Measurements from ENCODE around the gene TMEM92. TPM values are rescaled to one million over a fixed set of nuclear protein-coding genes. Genes with fewer than 3 reads are reported as not detected.
"Not testable (repeated sequence)": the region's sequence is repeated elsewhere in the genome, so short reads cannot be mapped to it uniquely, and the experiment has no call there.

Gene TMEM92
- total RNA-seq, 1 donor from 2014 or later, result 0.44 TPM

DNA sequence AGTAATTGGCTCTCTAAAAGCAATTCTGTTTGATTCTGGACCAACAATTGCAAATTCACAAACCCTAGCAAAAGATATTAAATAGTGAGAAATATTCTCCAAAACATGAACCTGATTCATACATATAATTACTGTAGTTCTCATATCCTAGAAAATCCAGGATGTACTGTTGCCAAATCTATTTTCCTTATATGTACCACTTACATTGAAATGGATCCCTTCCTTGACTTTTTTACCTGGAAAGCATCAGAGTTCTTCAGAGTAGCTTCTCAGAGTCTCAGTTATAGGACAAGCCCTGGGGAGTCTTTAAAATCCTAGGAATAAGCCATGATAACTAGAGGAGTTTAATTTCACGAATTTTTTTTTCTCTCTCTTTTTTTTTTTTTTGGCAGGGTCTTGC is 16.7 kb downstream of the TMEM92 start:
- no peaks in the 10 kb centered on the region for H3K27me3 Mint-ChIP-seq
- peaks cover 26% of the 10 kb centered on the region for H3K4me1 Mint-ChIP-seq
- H3K9me3 Mint-ChIP-seq, result no peaks in the 10 kb centered on the region
- H3K4me3 Mint-ChIP-seq, result no peak overlapping the region
- no peaks in the 10 kb centered on the region for H3K36me3 Mint-ChIP-seq (ENCODE audit: low read depth)
- no peak for DNase-seq
- H3K27ac Mint-ChIP-seq, result peak overlapping the region; percentile 90
- intact Hi-C loops (cut with micrococcal nuclease), result no loop called here

DNA sequence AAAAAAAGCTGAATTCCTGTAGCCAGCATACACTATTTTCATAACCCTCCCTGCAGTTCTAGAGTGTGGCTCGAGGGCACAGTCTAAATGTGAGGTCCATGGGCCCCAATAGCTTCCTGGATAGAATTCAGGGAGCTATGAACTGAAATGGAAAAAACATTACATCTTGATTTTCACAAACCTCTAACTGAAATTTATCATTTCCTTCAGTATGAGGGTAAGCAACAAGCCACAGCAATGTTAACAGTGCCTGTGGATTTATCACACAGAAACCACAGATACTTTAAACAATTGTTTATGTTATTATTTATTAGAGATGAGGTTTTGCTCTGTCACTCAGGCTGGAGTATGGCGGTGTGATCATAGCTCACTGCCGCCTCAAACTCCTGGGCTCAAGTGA is 18.2 kb downstream of the TMEM92 start:
- Mint-ChIP-seq H3K36me3 (ENCODE audit: low read depth) (no peaks in the 10 kb centered on the region), H3K4me1 (peaks cover 26% of the 10 kb centered on the region), H3K27ac (no peak overlapping the region), H3K27me3 (no peaks in the 10 kb centered on the region), H3K4me3 (no peak overlapping the region), H3K9me3 (no peaks in the 10 kb centered on the region)
- intact Hi-C loops (cut with micrococcal nuclease), result no loop called here
- no peak for DNase-seq

DNA sequence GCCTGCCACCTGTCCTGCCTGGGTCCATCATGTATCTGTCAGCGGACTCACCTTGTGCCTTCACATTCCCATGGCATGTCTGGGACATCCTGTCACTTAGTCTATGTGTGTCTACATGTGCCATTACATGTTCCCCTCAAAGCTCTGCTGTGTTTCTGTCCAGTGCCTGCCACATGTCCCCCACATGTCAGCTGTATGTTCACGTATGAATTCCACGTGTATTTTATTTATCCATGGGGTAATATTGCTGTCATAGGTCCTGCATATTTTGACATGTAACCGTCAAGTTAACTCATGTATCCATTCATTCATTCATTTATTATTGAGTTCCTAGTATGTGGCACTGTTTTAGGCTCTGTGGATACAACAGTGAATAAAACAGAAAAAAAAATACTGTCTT is 20.8 kb downstream of the TMEM92 start:
- Mint-ChIP-seq H3K4me3 (no peak overlapping the region), H3K27me3 (no peaks in the 10 kb centered on the region), H3K4me1 (peaks cover 13% of the 10 kb centered on the region), H3K9me3 (no peaks in the 10 kb centered on the region), H3K27ac (no peak overlapping the region), H3K36me3 (ENCODE audit: low read depth) (no peaks in the 10 kb centered on the region)
- intact Hi-C loops (cut with micrococcal nuclease), result no loop called here
- no peak for DNase-seq

DNA sequence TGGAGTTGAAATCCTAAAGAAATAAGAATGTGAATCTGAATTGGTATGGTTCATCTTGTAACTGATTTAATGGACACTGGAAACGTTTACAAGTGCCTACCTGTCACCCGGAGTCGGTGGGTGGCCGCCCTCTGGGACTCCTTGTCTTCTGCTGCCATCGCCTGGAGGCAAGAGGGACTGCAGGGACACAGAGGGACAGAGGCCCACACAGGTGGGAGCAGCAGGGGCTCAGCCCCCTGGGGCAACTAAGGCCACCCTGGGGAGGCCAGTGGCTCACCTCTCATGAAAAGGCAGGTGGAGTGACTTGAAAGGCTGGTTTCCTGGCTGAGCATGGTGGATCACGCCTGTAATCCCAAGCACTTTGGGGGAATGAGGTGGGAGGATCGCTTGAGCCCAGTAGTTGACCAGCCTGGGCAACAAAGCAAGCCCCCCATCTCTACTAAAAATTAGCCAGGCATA is 23.2 kb downstream of the TMEM92 start:
- Mint-ChIP-seq H3K27me3 (no peaks in the 10 kb centered on the region), H3K27ac (no peak overlapping the region), H3K36me3 (ENCODE audit: low read depth) (no peaks in the 10 kb centered on the region), H3K9me3 (no peaks in the 10 kb centered on the region), H3K4me3 (no peak overlapping the region), H3K4me1 (peaks cover 8% of the 10 kb centered on the region)
- DNase-seq, result peak; percentile 95
- intact Hi-C loops (cut with micrococcal nuclease), result loop anchor here (1.0 kb wide), 4 partner anchors 27 to 203 kb away; no protein-coding TSS in a partner anchor

DNA sequence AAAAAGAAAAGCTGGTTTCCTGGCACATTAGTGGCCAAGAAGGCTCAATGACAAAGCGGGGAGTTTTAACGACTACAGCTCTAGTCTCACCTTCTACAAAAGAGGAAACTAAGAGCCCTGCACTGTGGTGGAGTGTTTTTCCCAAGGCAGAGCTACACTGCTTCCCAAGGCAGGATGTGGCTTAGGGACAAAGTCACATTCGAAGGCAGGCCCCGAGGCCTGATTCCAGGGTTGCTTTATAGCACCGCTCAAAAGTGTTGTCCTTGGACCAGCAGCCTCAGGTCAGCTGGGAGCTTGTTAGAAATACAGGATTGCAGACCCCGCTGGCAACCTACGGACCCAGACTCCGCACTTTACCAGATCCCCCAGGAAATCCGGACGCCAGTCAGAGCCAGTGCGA is 23.8 kb downstream of the TMEM92 start:
- peaks cover 9% of the 10 kb centered on the region for H3K4me1 Mint-ChIP-seq
- H3K9me3 Mint-ChIP-seq, result no peaks in the 10 kb centered on the region
- no peak overlapping the region for H3K4me3 Mint-ChIP-seq
- no peaks in the 10 kb centered on the region for H3K27me3 Mint-ChIP-seq
- H3K27ac Mint-ChIP-seq, result no peak overlapping the region
- no peak for DNase-seq
- intact Hi-C loops (cut with micrococcal nuclease), result no loop called here
- no peaks in the 10 kb centered on the region for H3K36me3 Mint-ChIP-seq (ENCODE audit: low read depth)

DNA sequence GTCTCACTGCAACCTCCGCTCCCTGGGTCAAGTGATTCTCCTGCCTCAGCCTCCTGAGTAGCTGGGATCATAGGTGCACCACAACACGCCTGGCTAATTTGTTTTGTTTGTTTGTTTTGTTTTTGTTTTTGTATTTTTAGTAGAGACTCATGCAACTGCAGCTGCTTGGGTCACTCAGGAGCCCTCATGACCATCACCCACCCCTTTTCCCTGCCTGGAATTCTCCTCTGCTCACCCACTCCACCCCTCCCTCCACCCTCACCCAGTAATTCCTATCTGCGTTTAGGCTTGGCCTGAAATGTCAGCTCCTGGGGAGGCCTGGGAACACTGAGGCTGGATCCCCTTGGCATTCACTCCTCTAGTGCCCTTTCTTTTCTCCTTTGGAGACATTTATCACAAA is 25.5 kb downstream of the TMEM92 start:
- H3K27me3 Mint-ChIP-seq, result no peaks in the 10 kb centered on the region
- H3K4me3 Mint-ChIP-seq, result no peak overlapping the region
- no peak for DNase-seq
- peaks cover 11% of the 10 kb centered on the region for H3K4me1 Mint-ChIP-seq
- H3K9me3 Mint-ChIP-seq, result no peaks in the 10 kb centered on the region
- no peak overlapping the region for H3K27ac Mint-ChIP-seq
- no peaks in the 10 kb centered on the region for H3K36me3 Mint-ChIP-seq (ENCODE audit: low read depth)
- intact Hi-C loops (cut with micrococcal nuclease), result no loop called here

DNA sequence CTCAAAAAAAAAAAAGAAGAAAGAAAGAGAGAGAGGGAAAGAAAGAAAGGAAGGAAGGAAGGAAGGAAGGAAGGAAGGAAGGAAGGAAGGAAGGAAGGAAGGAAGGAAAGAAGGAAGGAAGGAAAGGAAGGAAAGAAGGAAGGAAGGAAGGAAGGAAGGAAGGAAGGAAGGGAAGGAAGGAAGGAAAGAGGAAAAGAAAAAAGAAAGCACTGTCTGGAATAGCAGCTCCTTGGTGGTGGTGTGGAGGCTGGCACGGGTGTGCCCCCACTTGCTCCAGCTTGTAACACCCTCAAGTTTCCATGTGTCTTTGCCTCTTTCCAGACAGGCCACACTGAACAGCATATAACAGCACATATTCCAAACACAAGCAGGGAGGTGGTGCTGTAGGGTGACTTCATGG is 26.6 kb downstream of the TMEM92 start:
- DNase-seq; intact Hi-C loops (cut with micrococcal nuclease); H3K9me3 Mint-ChIP-seq; H3K36me3 Mint-ChIP-seq (ENCODE audit: low read depth); H3K27me3 Mint-ChIP-seq; H3K4me3 Mint-ChIP-seq: not testable (repeated sequence)
- peak overlapping the region; percentile 41 for H3K27ac Mint-ChIP-seq
- peaks cover 19% of the 10 kb centered on the region for H3K4me1 Mint-ChIP-seq

DNA sequence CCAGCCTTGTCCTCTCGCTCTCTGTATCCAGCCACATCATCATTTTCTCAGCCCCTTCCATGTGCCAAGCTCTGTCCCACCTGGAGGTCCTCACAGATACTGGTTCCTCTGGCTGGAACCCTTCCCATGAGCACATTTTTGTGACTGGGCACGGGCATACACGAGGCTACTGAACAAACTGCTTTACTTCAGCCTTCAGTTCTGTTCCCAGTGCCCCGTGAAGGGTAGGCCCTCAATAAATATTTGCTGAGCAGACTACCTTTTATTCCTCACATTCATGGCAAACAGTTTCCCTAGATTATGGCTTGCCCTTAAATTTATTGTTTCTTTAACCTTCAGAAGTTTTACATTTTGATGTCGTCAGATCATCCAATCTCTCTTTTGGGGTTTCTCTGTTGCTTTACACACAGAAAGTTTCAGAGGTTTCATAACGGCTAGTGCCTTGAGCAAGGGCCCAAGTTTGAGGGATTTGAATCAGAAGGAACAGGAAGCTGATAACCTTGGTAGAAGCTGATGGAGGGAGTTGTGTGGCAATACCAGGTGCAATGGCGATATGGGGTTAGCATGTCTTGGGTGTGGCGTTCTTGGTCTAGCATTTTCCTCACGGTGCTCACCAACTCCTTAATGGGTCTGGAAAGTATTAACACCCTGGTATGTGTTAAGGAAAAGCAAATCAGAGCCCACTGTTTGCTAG is 27.8 kb downstream of the TMEM92 start:
- Mint-ChIP-seq H3K27ac (peak overlapping the region; percentile 84), H3K36me3 (ENCODE audit: low read depth) (no peaks in the 10 kb centered on the region), H3K4me3 (no peak overlapping the region), H3K4me1 (peaks cover 19% of the 10 kb centered on the region), H3K27me3 (no peaks in the 10 kb centered on the region), H3K9me3 (no peaks in the 10 kb centered on the region)
- DNase-seq, result no peak
- intact Hi-C loops (cut with micrococcal nuclease), result no loop called here

DNA sequence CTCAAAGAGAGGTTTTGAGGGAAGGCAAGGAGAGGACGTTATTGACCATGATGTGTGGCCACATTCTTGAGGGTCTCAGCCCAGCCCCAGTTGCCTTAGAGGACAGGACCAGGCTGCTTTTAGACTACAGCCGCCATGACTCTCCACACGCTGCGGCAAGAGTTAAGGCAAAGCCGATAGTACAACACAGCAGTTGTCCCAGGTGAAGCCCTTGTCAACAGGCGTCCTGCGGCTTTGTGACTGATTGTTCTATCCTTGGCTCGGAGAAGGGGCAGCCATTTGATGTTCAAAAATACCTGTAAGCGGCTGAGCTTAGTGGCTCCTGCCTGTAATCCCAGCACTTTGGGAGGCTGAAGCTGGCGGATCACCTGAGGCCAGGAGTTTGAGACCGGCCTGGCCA is 28.8 kb downstream of the TMEM92 start:
- Mint-ChIP-seq H3K36me3 (ENCODE audit: low read depth) (no peaks in the 10 kb centered on the region), H3K27me3 (no peaks in the 10 kb centered on the region), H3K4me1 (peaks cover 17% of the 10 kb centered on the region), H3K4me3 (no peak overlapping the region), H3K9me3 (no peaks in the 10 kb centered on the region), H3K27ac (no peak overlapping the region)
- intact Hi-C loops (cut with micrococcal nuclease), result no loop called here
- DNase-seq, result no peak

DNA sequence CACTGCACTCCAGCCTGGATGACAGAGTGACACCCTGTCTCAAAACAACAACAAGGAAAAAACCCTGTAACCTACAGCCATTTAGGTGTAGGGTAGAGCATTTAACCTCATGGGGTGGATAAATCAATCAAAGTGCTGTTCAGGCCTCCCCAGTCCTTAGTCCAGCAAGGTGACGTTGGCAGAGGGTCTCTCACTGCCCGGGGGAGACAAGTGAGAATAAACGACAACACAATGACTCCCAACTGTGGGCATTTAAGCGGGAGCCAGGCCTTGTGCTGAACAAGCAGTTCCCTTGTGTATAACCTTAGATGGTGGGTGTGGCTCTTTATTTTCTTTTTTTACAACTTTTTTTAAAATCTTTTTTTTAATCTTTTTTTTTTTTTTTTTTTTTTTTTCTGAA is 29.3 kb downstream of the TMEM92 start:
- Mint-ChIP-seq H3K4me3 (no peak overlapping the region), H3K36me3 (ENCODE audit: low read depth) (no peaks in the 10 kb centered on the region), H3K4me1 (peaks cover 22% of the 10 kb centered on the region), H3K27me3 (no peaks in the 10 kb centered on the region), H3K27ac (no peak overlapping the region), H3K9me3 (no peaks in the 10 kb centered on the region)
- no peak for DNase-seq
- intact Hi-C loops (cut with micrococcal nuclease), result no loop called here

DNA sequence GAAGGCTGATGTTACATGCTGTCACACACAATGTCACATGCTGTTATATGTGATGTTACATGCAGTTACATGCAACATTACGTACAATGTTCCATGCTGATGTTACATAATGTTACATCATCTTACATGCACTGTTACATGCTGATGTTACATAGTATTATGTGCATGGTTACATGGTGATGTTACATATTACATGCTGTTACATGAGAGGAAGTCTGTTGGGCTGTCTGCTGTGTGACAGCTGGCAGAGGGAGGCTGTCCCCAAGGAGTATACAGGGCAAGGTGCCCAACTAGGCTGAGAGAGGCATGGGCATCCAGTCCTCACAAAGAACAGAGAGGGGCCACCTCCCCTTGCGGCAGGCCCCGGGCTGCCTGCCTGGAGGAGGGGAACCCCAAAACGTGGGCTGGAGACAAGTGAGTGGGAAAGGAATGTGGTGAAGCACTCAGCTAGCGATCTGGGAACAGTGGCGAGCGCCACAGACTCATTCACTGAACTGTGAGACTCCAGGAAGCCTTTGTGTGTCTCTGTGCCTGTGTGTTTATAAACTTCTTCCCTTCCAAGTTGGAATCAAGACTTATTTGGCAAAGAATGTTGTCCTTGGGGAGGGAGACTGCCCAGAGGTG is 30.6 kb downstream of the TMEM92 start:
- Mint-ChIP-seq H3K4me1 (peaks cover 22% of the 10 kb centered on the region), H3K36me3 (ENCODE audit: low read depth) (no peaks in the 10 kb centered on the region), H3K4me3 (no peak overlapping the region), H3K9me3 (no peaks in the 10 kb centered on the region), H3K27me3 (no peaks in the 10 kb centered on the region), H3K27ac (peak overlapping the region; percentile 49)
- intact Hi-C loops (cut with micrococcal nuclease), result loop anchor here (5.0 kb wide), 1 partner anchor 42 kb away; the partner anchor contains the start of gene XYLT2
- no peak for DNase-seq

DNA sequence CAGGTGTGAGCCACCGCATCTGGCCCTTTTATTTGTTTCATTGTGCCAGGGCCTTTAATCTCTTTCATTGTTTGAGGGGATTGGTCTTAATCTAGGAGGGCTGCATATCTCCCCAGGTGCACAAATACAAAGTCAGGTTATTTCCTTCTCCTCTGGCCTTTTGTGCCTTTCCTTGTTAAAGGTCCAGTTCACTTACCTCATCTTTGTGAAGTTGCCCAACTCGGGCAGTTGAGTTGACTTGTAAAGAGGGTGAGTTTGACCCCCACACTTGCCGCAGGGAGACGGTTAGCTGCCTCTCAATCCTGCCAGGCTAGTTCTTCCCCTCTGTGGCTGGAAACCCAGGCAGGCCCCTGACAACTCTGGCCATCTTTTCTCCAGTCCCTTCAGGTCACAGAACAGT is 33.4 kb downstream of the TMEM92 start:
- Mint-ChIP-seq H3K4me3 (no peak overlapping the region), H3K27me3 (no peaks in the 10 kb centered on the region), H3K4me1 (peaks cover 31% of the 10 kb centered on the region), H3K27ac (peak overlapping the region; percentile 85), H3K36me3 (ENCODE audit: low read depth) (no peaks in the 10 kb centered on the region), H3K9me3 (no peaks in the 10 kb centered on the region)
- intact Hi-C loops (cut with micrococcal nuclease), result loop anchor here (5.0 kb wide), 1 partner anchor 40 kb away; the partner anchor contains the start of gene XYLT2
- no peak for DNase-seq

DNA sequence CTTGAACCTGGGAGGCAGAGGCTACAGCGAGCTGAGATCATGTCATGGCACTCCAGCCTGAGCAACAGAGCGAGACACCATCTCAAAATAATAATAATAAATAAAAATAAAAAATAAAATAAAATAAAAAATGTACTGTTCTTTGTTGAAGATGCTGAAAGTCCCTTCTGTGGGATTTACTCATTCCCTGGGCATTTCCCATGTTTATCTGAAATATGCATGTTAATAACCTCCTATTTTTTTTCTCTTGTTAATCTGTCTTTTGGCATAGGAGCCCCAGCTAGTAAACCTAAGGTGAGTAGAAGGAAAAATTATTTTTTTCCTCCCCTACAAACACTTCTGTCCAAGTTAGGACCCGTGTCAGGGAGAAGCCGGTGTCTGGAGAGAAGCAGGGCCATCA is 34.4 kb downstream of the TMEM92 start:
- H3K27ac Mint-ChIP-seq, result peak overlapping the region; percentile 85
- DNase-seq, result no peak
- no peaks in the 10 kb centered on the region for H3K9me3 Mint-ChIP-seq
- H3K4me3 Mint-ChIP-seq, result no peak overlapping the region
- no peaks in the 10 kb centered on the region for H3K27me3 Mint-ChIP-seq
- intact Hi-C loops (cut with micrococcal nuclease), result loop anchor here (5.0 kb wide), 1 partner anchor 39 kb away; the partner anchor contains the start of gene XYLT2
- peaks cover 31% of the 10 kb centered on the region for H3K4me1 Mint-ChIP-seq
- no peaks in the 10 kb centered on the region for H3K36me3 Mint-ChIP-seq (ENCODE audit: low read depth)

DNA sequence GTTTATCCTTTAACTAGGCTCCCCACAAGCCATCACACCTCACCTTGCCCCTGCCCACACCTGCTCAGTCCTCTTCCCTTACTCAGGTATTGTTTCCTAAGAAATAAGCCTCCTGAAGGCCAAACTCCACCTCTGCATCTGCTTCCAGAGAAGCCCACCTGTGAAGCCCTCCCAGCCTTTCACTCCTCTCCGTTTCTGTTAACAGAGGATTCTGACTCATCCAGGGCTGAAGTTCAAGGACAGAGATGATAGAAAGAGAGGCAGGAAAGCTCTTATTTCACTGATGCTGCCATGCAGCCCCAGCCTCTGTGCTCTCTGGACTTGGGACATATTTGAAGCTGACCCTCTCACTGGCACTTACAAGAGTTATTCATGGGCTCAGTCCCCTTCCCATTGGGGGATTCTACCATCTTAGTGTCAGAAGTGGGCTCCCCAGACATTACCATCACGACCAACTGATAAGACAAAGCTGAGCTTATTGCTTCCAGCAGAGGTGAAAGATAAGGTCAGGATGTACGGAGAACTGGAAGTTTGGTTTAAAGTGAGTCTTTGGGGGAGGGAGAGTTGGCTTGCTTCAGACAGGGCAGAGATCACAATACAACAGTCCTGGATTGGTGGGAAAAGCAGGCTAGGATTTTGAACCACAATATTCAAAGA is 36.3 kb downstream of the TMEM92 start:
- no peak for DNase-seq
- peak overlapping the region; percentile 35 for H3K4me3 Mint-ChIP-seq
- no peaks in the 10 kb centered on the region for H3K36me3 Mint-ChIP-seq (ENCODE audit: low read depth)
- H3K9me3 Mint-ChIP-seq, result no peaks in the 10 kb centered on the region
- peaks cover 2% of the 10 kb centered on the region for H3K27me3 Mint-ChIP-seq
- H3K4me1 Mint-ChIP-seq, result peaks cover 21% of the 10 kb centered on the region
- peak overlapping the region; percentile 95 for H3K27ac Mint-ChIP-seq
- intact Hi-C loops (cut with micrococcal nuclease), result loop anchor here (1.0 kb wide), 1 partner anchor 17 kb away; no protein-coding TSS in a partner anchor

All from activated CD4-positive, alpha-beta T cell treated with anti-CD3 and anti-CD28 coated beads, Interleukin-2, amount 10 ng/mL, durations not matched to agents 24 days and 14 days (primary cell).